Body of pancreas (tissue), 4 donors: Measurements from ENCODE around the gene USH2A.

ENCODE experiments used
- POLR2A ChIP-seq, 3 donors: fragments of 450-650 bp; IDR thresholded peaks; one replicate each; pipeline ENCODE4 v1.6.1; 2016; ENCODE audit warnings: antibody characterized with exemption in 3 of 3, mild to moderate bottlenecking in 2 of 3
- TF ChIP-seq, protein P1 (sequence below), 7 experiments: fragments of 450-650 bp in 4 of 7; fragments of 200-600 bp in 3 of 7; sonication (generic) in 3 of 7; IDR thresholded peaks; one replicate each; pipeline ENCODE4 v1.5.1; 2016 to 2019; ENCODE audit warnings: antibody characterized with exemption in 7 of 7

DNA sequence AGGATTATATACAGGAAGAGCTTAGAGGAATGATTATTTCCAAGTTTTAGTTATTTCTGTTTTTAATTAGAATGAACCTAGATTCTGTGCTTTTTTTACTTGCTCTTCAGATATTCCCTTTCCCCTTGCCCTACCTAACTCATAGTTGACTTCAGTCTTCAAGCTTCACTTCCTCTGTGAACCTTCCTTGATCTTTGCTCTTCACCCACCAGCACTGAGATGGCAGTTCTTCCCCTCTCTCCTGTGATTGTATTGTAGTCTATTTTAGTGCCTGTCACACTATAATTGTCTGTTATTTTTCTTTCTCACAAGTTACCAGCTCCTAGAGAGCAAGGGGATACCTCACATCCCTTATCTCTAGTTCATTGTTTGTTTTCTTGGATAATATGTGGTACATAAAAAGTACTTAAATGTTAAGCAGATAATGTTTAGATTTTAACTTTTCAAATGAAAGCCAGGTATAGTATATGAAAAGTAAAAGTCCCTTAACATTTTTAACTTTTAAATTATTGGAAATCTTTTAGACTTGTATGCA lies 822.9 kb downstream of the USH2A start:
- TF ChIP-seq, protein P1, sequence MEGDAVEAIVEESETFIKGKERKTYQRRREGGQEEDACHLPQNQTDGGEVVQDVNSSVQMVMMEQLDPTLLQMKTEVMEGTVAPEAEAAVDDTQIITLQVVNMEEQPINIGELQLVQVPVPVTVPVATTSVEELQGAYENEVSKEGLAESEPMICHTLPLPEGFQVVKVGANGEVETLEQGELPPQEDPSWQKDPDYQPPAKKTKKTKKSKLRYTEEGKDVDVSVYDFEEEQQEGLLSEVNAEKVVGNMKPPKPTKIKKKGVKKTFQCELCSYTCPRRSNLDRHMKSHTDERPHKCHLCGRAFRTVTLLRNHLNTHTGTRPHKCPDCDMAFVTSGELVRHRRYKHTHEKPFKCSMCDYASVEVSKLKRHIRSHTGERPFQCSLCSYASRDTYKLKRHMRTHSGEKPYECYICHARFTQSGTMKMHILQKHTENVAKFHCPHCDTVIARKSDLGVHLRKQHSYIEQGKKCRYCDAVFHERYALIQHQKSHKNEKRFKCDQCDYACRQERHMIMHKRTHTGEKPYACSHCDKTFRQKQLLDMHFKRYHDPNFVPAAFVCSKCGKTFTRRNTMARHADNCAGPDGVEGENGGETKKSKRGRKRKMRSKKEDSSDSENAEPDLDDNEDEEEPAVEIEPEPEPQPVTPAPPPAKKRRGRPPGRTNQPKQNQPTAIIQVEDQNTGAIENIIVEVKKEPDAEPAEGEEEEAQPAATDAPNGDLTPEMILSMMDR (IDR thresholded peaks at IDR 0.05): no peak
- TF ChIP-seq POLR2A (IDR thresholded peaks at IDR 0.05): no peak
